ENCODE results near the gene ALK. TPM values are rescaled to one million over a fixed set of nuclear protein-coding genes. Genes with fewer than 3 reads are reported as not detected.

Gene ALK
- total and polyA plus RNA-seq, 2 donors (not counting 1 experiment from before 2014, with no cell fraction given), result not detected

- no peaks in the 10 kb centered on the region for H3K36me3 ChIP-seq (replicated peaks in 1 of 2; ENCODE audit: control extremely low read depth in 1 of 2, control insufficient read depth in 1 of 2, extremely low read depth in 1 of 2, insufficient read depth in 2 of 2, low read length in 1 of 2)
- no peak overlapping the region for H3K4me3 Mint-ChIP-seq
- H2AFZ ChIP-seq (ENCODE audit: insufficient read depth, low read depth, low read length, poor library complexity, severe bottlenecking), result no peak overlapping the region
- no peaks in the 10 kb centered on the region for H3K9me3 ChIP-seq (ENCODE audit: control extremely low read depth in 1 of 3, control insufficient read depth in 2 of 3, insufficient read depth in 1 of 3, low read length in 2 of 3)
- no peak overlapping the region for H3K27ac ChIP-seq (ENCODE audit: low read length in 2 of 2)
- no peaks in the 10 kb centered on the region for H4K20me1 ChIP-seq (ENCODE audit: control insufficient read depth, insufficient read depth, low read length, poor library complexity, severe bottlenecking)
- DNase-seq (no peak), ATAC-seq (ENCODE audit: low read depth) (no peak)
- no peaks in the 10 kb centered on the region for H3K9me3 Mint-ChIP-seq (ENCODE audit: insufficient read depth)
- H3K4me2 ChIP-seq (replicated peaks; ENCODE audit: low read depth, low read length, poor library complexity, severe bottlenecking), result no peak overlapping the region
- POLR2A ChIA-PET, result no interaction called here
- no peaks in the 10 kb centered on the region for H3K27me3 ChIP-seq (replicated peaks in 1 of 4; ENCODE audit: control extremely low read depth in 1 of 4, control insufficient read depth in 3 of 4, insufficient read depth in 4 of 4, low read length in 3 of 4)
- WGBS (ENCODE audit: insufficient coverage), result 96% methylated on average over 5 of the region's 5 CpGs
- H3K9ac ChIP-seq (ENCODE audit: low read length), result no peak overlapping the region
- no peak overlapping the region for H3K27ac Mint-ChIP-seq
- CTCF ChIA-PET, result no interaction called here
- H3K4me1 Mint-ChIP-seq, result no peaks in the 10 kb centered on the region
- H3K79me2 ChIP-seq (ENCODE audit: control insufficient read depth, insufficient read depth, low read length), result no peaks in the 10 kb centered on the region
- no peak overlapping the region for H3K4me3 ChIP-seq (ENCODE audit: control extremely low read depth in 1 of 5, extremely low read depth in 1 of 5, insufficient read depth in 1 of 5, low read depth in 2 of 5, low read length in 4 of 5)
- intact Hi-C loops (cut with micrococcal nuclease), result no loop called here
- H3K4me1 ChIP-seq (ENCODE audit: control insufficient read depth in 2 of 2, insufficient read depth in 2 of 2, low read length in 2 of 2), result no peaks in the 10 kb centered on the region
- no peak for TF ChIP-seq EZH2 (IDR thresholded peaks at IDR 0.05; ENCODE audit: borderline replicate concordance, insufficient read depth, low read depth, low read length, poor library complexity, severe bottlenecking)
- TF ChIP-seq, protein P1, sequence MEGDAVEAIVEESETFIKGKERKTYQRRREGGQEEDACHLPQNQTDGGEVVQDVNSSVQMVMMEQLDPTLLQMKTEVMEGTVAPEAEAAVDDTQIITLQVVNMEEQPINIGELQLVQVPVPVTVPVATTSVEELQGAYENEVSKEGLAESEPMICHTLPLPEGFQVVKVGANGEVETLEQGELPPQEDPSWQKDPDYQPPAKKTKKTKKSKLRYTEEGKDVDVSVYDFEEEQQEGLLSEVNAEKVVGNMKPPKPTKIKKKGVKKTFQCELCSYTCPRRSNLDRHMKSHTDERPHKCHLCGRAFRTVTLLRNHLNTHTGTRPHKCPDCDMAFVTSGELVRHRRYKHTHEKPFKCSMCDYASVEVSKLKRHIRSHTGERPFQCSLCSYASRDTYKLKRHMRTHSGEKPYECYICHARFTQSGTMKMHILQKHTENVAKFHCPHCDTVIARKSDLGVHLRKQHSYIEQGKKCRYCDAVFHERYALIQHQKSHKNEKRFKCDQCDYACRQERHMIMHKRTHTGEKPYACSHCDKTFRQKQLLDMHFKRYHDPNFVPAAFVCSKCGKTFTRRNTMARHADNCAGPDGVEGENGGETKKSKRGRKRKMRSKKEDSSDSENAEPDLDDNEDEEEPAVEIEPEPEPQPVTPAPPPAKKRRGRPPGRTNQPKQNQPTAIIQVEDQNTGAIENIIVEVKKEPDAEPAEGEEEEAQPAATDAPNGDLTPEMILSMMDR (IDR thresholded peaks at IDR 0.05), result no peak
- H3K27me3 Mint-ChIP-seq, result peaks cover 4% of the 10 kb centered on the region
Observed at GRCh38 chr2:29570539-29570938, 350.8 kb downstream of the ALK start.

GRCh38 chr2:29567906-29568520, 353.4 kb downstream of the ALK start:
- Histone ChIP-seq H3K79me2 (ENCODE audit: control insufficient read depth, insufficient read depth, low read length) (no peaks in the 10 kb centered on the region), H3K9ac (ENCODE audit: low read length) (no peak overlapping the region), H3K4me1 (ENCODE audit: control insufficient read depth in 2 of 2, insufficient read depth in 2 of 2, low read length in 2 of 2) (no peaks in the 10 kb centered on the region), H3K4me2 (replicated peaks; ENCODE audit: low read depth, low read length, poor library complexity, severe bottlenecking) (no peak overlapping the region), H3K4me3 (ENCODE audit: control extremely low read depth in 1 of 5, extremely low read depth in 1 of 5, insufficient read depth in 1 of 5, low read depth in 2 of 5, low read length in 4 of 5) (no peak overlapping the region), H3K36me3 (replicated peaks in 1 of 2; ENCODE audit: control extremely low read depth in 1 of 2, control insufficient read depth in 1 of 2, extremely low read depth in 1 of 2, insufficient read depth in 2 of 2, low read length in 1 of 2) (no peaks in the 10 kb centered on the region), H3K27ac (ENCODE audit: low read length in 2 of 2) (no peak overlapping the region), H3K27me3 (replicated peaks in 1 of 4; ENCODE audit: control extremely low read depth in 1 of 4, control insufficient read depth in 3 of 4, insufficient read depth in 4 of 4, low read length in 3 of 4) (no peaks in the 10 kb centered on the region), H4K20me1 (ENCODE audit: control insufficient read depth, insufficient read depth, low read length, poor library complexity, severe bottlenecking) (no peaks in the 10 kb centered on the region), H3K9me3 (ENCODE audit: control extremely low read depth in 1 of 3, control insufficient read depth in 2 of 3, insufficient read depth in 1 of 3, low read length in 2 of 3) (no peaks in the 10 kb centered on the region), H2AFZ (ENCODE audit: insufficient read depth, low read depth, low read length, poor library complexity, severe bottlenecking) (no peak overlapping the region)
- Mint-ChIP-seq H3K4me3 (no peak overlapping the region), H3K9me3 (ENCODE audit: insufficient read depth) (no peaks in the 10 kb centered on the region), H3K4me1 (no peaks in the 10 kb centered on the region), H3K27me3 (peaks cover 6% of the 10 kb centered on the region), H3K27ac (no peak overlapping the region)
- no peak for DNase-seq
- ChIA-PET POLR2A (no interaction called here), CTCF (no interaction called here)
- intact Hi-C loops (cut with micrococcal nuclease), result no loop called here
- ATAC-seq (ENCODE audit: low read depth), result no peak
- TF ChIP-seq, protein P1 (IDR thresholded peaks at IDR 0.05), result no peak
- no peak for TF ChIP-seq EZH2 (IDR thresholded peaks at IDR 0.05; ENCODE audit: borderline replicate concordance, insufficient read depth, low read depth, low read length, poor library complexity, severe bottlenecking)
- 43% methylated on average over 1 of the region's 6 CpGs for WGBS (ENCODE audit: insufficient coverage)
